Measurements from ENCODE around the gene SORCS2. TPM values are rescaled to one million over a fixed set of nuclear protein-coding genes. Genes with fewer than 3 reads are reported as not detected.

Gene SORCS2
- total RNA-seq, 4 donors from 2014 or later, result 0.07 to 1.2 (median 0.11) TPM

DNA sequence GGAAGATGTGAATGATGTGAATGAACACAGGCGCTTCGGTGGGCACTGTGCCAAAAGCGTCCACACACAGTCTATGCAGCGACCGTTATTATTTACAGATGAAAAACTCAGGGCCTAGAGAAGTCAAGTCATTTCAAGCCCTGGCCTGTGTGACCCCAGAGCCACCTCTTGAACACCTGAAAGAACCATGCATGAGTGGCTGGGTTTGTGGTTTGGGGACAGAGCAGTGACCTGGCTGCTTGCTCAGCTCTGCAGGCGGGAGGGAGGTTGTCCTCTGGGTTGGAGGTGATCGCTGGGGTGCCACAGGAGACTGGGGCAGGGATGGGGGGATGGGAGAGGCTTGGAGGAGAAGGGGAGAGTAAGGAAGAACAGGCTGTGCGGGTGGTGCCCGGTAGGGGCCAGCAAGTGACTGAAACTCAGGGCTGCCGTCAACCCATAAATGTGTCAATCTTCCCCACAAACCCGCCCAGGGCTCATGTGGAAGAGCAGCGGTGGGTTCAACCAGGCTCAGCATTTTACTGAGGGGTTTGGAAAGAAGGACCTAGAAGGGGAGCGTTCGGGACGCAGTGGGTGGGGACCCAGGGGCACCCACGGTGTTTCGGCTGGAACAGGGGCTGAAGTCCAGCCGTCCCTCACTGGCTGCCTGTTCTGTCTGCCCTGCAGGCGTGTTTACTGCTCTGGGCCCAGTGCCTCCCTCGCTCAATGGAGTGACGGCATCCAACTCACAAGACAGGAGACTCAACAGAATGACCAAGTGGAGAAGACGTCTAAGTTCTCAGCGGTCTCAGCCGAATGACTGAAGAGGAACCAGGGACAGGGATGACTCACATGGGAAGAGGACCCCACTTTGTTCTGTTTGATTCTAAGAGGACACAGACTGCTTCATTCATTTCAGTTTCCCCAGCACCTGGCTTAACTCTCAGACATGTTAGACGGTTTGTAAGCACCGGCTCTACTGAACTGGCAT lies 579.5 kb downstream of the SORCS2 start:
- no peaks in the 10 kb centered on the region for H3K4me1 ChIP-seq
- TF ChIP-seq CTCF (IDR thresholded peaks at IDR 0.05 in 4 of 5, conservative IDR thresholded peaks at IDR 0.05 in 1 of 5), result no peak
- no peak for TF ChIP-seq POLR2A (IDR thresholded peaks at IDR 0.05)
- ATAC-seq, result no peak
- intact Hi-C loops (cut with DNase I; ENCODE audit: low total_unique reads) (loop anchor here (2.0 kb wide), 1 partner anchor 31 kb away; no protein-coding TSS in a partner anchor), in situ Hi-C loops (cut with MboI; ENCODE audit: low sequenced_read_pairs in 4 of 4) (no loop called here)
- H3K27ac ChIP-seq, result no peak overlapping the region
- no peaks in the 10 kb centered on the region for H3K36me3 ChIP-seq
- no peaks in the 10 kb centered on the region for H3K9me3 ChIP-seq
- H3K4me3 ChIP-seq, result no peak overlapping the region
- DNase-seq, result no peak
- H3K27me3 ChIP-seq, result no peaks in the 10 kb centered on the region

GRCh38 chr4:7772711-7773385 lies 580.5 kb downstream of the SORCS2 start:
- in situ Hi-C loops (cut with MboI; ENCODE audit: low sequenced_read_pairs in 4 of 4), result no loop called here
- ATAC-seq (no peak), DNase-seq (no peak)
- intact Hi-C loops (cut with DNase I; ENCODE audit: low total_unique reads), result no loop called here
- H3K4me1 ChIP-seq, result no peaks in the 10 kb centered on the region
- TF ChIP-seq POLR2A (IDR thresholded peaks at IDR 0.05) (no peak), CTCF (IDR thresholded peaks at IDR 0.05 in 4 of 5, conservative IDR thresholded peaks at IDR 0.05 in 1 of 5) (no peak)
- no peaks in the 10 kb centered on the region for H3K36me3 ChIP-seq
- no peaks in the 10 kb centered on the region for H3K9me3 ChIP-seq
- H3K27ac ChIP-seq, result no peak overlapping the region
- no peaks in the 10 kb centered on the region for H3K27me3 ChIP-seq
- H3K4me3 ChIP-seq, result no peak overlapping the region

- ATAC-seq (no peak), DNase-seq (no peak)
- Histone ChIP-seq H3K9me3 (no peaks in the 10 kb centered on the region), H3K4me1 (no peaks in the 10 kb centered on the region), H3K27ac (no peak overlapping the region), H3K27me3 (no peaks in the 10 kb centered on the region), H3K36me3 (no peaks in the 10 kb centered on the region), H3K4me3 (no peak overlapping the region)
- TF ChIP-seq CTCF (IDR thresholded peaks at IDR 0.05 in 4 of 5, conservative IDR thresholded peaks at IDR 0.05 in 1 of 5), result no peak
- no peak for TF ChIP-seq POLR2A (IDR thresholded peaks at IDR 0.05)
- intact Hi-C loops (cut with DNase I; ENCODE audit: low total_unique reads), result no loop called here
- in situ Hi-C loops (cut with MboI; ENCODE audit: low sequenced_read_pairs in 4 of 4), result no loop called here
Observed at GRCh38 chr4:7773401-7774180, 581.3 kb downstream of the SORCS2 start.

- DNase-seq (no peak), ATAC-seq (no peak)
- Histone ChIP-seq H3K4me1 (peaks cover 0 to 1% of the 10 kb centered on the region in 2 donors), H3K27me3 (no peaks in the 10 kb centered on the region), H3K9me3 (no peaks in the 10 kb centered on the region), H3K4me3 (no peak overlapping the region), H3K27ac (no peak overlapping the region), H3K36me3 (no peaks in the 10 kb centered on the region)
- intact Hi-C loops (cut with DNase I; ENCODE audit: low total_unique reads) (no loop called here), in situ Hi-C loops (cut with MboI; ENCODE audit: low sequenced_read_pairs in 4 of 4) (no loop called here)
- no peak for TF ChIP-seq CTCF (IDR thresholded peaks at IDR 0.05 in 4 of 5, conservative IDR thresholded peaks at IDR 0.05 in 1 of 5)
- TF ChIP-seq POLR2A (IDR thresholded peaks at IDR 0.05), result no peak
Observed at GRCh38 chr4:7774301-7775294, 582.3 kb downstream of the SORCS2 start.

Measured in gastrocnemius medialis (tissue), 4 donors.